GM12878 (cell line): ENCODE results near the gene NDE1. TPM values are rescaled to one million over a fixed set of nuclear protein-coding genes. Genes with fewer than 3 reads are reported as not detected.

Experiments used
- ATAC-seq: fragments of 200-7000 bp; cut with Tn5 transposase; 3 replicates; pipeline ENCODE4 v1.9.1; 2020; ENCODE audit warnings: mild to moderate bottlenecking, moderate library complexity
- BruUV-seq: library from RNA; stranded (reverse); fragments of 400-500 nt; replicated peaks from 2 replicates; lab custom pipeline; 2021; lab: Mats Ljungman, UMichigan
- CTCF ChIA-PET: fragments of 300-600 bp; sonication (Branson Sonifier 250); formaldehyde crosslinking; extraction: SDS; loops from one replicate; lab custom pipeline; 2021; ENCODE audit warnings: inconsistent platforms; lab: Yijun Ruan, JAX
- POLR2A ChIA-PET: fragments of 350-600 bp; formaldehyde crosslinking; extraction: SDS; loops from one replicate; lab custom pipeline; 2021; ENCODE audit warnings: inconsistent platforms; lab: Charles Lee
- RAD21 ChIA-PET: fragments of 300-600 bp; sonication (Branson Sonifier 250); formaldehyde crosslinking; loops from one replicate; lab custom pipeline; 2023; ENCODE audit warnings: antibody characterized with exemption; ENCODE audit not compliant: unreplicated experiment; lab: Charles Lee
- SMC1A ChIA-PET: fragments of 300-600 bp; sonication (Branson Sonifier 250); formaldehyde crosslinking; loops from one replicate; lab custom pipeline; 2023; ENCODE audit not compliant: unreplicated experiment, uncharacterized antibody; lab: Charles Lee
- DNase-seq: peaks from one replicate; pipeline ENCODE4 v3.0.0-alpha.2; 2011; ENCODE audit warnings: low read depth, low spot score
- FAIRE-seq: peaks from 3 replicates; lab custom pipeline; 2011; peaks lifted over from hg19 to GRCh38; lab: Jason Lieb, UNC
- H2AFZ ChIP-seq: 2 replicates; pipeline ENCODE4 v1.6.0; 2011; ENCODE audit warnings: low read depth, low read length, control low read depth; ENCODE audit not compliant: control insufficient read depth
- H3K27ac ChIP-seq: 2 replicates; pipeline ENCODE4 v1.5.1; 2011; ENCODE audit warnings: control low read depth; ENCODE audit not compliant: control insufficient read depth, insufficient read depth
- H3K27me3 ChIP-seq, 2 experiments: replicated peaks in 1 of 2; 2 replicates each; pipeline versions ENCODE4 v1.6.0 to v1.6.1; 2011; ENCODE audit warnings: low read length in 1 of 2; ENCODE audit not compliant: control insufficient read depth in 2 of 2, insufficient read depth in 2 of 2
- H3K36me3 ChIP-seq, 2 experiments: 2 replicates each; pipeline ENCODE4 v1.5.1; 2011; ENCODE audit warnings: low read length in 1 of 2; ENCODE audit not compliant: control insufficient read depth in 2 of 2, insufficient read depth in 2 of 2
- H3K4me1 ChIP-seq: 2 replicates; pipeline ENCODE4 v1.6.1; 2011; ENCODE audit warnings: mild to moderate bottlenecking, low read length, moderate library complexity, mixed read lengths; ENCODE audit not compliant: control insufficient read depth, insufficient read depth
- H3K4me2 ChIP-seq: 2 replicates; pipeline ENCODE4 v1.6.0; 2011; ENCODE audit warnings: control low read depth; ENCODE audit not compliant: control insufficient read depth, insufficient read depth
- H3K4me3 ChIP-seq: fragments of 200-600 bp; sonication (generic); 2 replicates; pipeline ENCODE4 v1.5.1; 2016
- H3K79me2 ChIP-seq: 2 replicates; pipeline ENCODE4 v1.6.0; 2011; ENCODE audit warnings: low read length; ENCODE audit not compliant: control insufficient read depth, insufficient read depth
- H3K9ac ChIP-seq: 2 replicates; pipeline ENCODE4 v1.8.0; 2011; ENCODE audit warnings: low read length, control low read depth, mixed read lengths; ENCODE audit not compliant: control insufficient read depth, insufficient read depth
- H3K9me3 ChIP-seq: replicated peaks from 3 replicates; pipeline ENCODE4 v1.5.1; 2011; ENCODE audit warnings: mild to moderate bottlenecking, low read length; ENCODE audit not compliant: control insufficient read depth, insufficient read depth
- H4K20me1 ChIP-seq: 2 replicates; pipeline ENCODE4 v1.6.0; 2011; ENCODE audit not compliant: control insufficient read depth, insufficient read depth
- CBX5 ChIP-seq: sonication (generic); IDR thresholded peaks from 2 replicates; pipeline ENCODE4 v1.6.1; 2016; ENCODE audit warnings: low read depth, moderate library complexity, mild to moderate bottlenecking, inconsistent platforms
- CREM ChIP-seq: IDR thresholded peaks from 2 replicates; pipeline ENCODE4 v1.6.1; 2014; ENCODE audit warnings: antibody characterized with exemption, low read depth
- FOXM1 ChIP-seq: IDR thresholded peaks from 2 replicates; pipeline ENCODE4 v1.6.1; 2012; ENCODE audit warnings: low read depth, mild to moderate bottlenecking, inconsistent platforms, low read length, moderate library complexity
- MEF2A ChIP-seq: IDR thresholded peaks from 2 replicates; pipeline ENCODE4 v1.6.1; 2011; ENCODE audit warnings: low read depth, mild to moderate bottlenecking, low read length, moderate library complexity; ENCODE audit not compliant: insufficient read depth
- NR2C1 ChIP-seq: fragments of 450-650 bp; IDR thresholded peaks from 2 replicates; pipeline ENCODE4 v1.6.1; 2017; ENCODE audit warnings: antibody characterized with exemption, mild to moderate bottlenecking, moderate library complexity
- NRF1 ChIP-seq: conservative IDR thresholded peaks from 2 replicates; pipeline ENCODE4 v1.6.1; 2011; ENCODE audit warnings: mild to moderate bottlenecking, low read depth, low read length, improper control_type of control experiment
- RUNX3 ChIP-seq: IDR thresholded peaks from 2 replicates; pipeline ENCODE4 v1.6.1; 2012; ENCODE audit warnings: low read length, inconsistent platforms
- SIX5 ChIP-seq: IDR thresholded peaks from 2 replicates; pipeline ENCODE4 v1.6.1; 2011; ENCODE audit warnings: mild to moderate bottlenecking, low read depth, low read length, moderate library complexity; ENCODE audit not compliant: severe bottlenecking
- TCF3 ChIP-seq: IDR thresholded peaks from 2 replicates; pipeline ENCODE4 v1.6.1; 2012; ENCODE audit warnings: low read depth, mild to moderate bottlenecking, low read length, borderline replicate concordance; ENCODE audit not compliant: insufficient read depth
- whole genome bisulfite sequencing: methylation state at CpG from one replicate; pipeline ENCODE4 v1.1.6; 2016; ENCODE audit warnings: low lambda C conversion rate; ENCODE audit not compliant: insufficient replicate concordance, insufficient coverage; ENCODE audit errors: missing lambda C conversion rate; 5-methylcytosine and 5-hydroxymethylcytosine counted together
- in situ Hi-C: fragments of 300-500 bp; cut with MboI; formaldehyde crosslinking; loops from 9 replicates; pipeline ENCODE4 v1.14.3; 2018; ENCODE audit warnings: mixed read lengths
- intact Hi-C: fragments of 100-400 bp; cut with micrococcal nuclease; formaldehyde crosslinking; loops from one replicate; pipeline ENCODE4 v1.14.2; 2022; ENCODE audit not compliant: unreplicated experiment
- polyA plus RNA-seq, 11 experiments: library from polyadenylated mRNA; depleted of rRNA in 4 of 11; unstranded in 6 of 11; stranded (reverse) in 5 of 11; fragments of >200 nt; fragmentation: Nextera tagmentation in 4 of 11; fragmentation: Illumina TruSeq in 1 of 11; extraction: Ambion mirVana in 4 of 11; extraction: Trizol in 1 of 11; gene quantifications; 1 replicate in 1 of 11; 2 replicates in 10 of 11; pipeline versions ENCODE4 v1.2.1 to v1.2.3, GENCODE V29; 2011 to 2016; ENCODE audit warnings: inconsistent platforms in 2 of 11, missing spikeins in 2 of 11, low read depth in 1 of 11
- total RNA-seq, 4 experiments: library from RNA; depleted of rRNA in 3 of 4; stranded (reverse); fragments of >200 nt in 3 of 4; fragmentation: Illumina TruSeq in 1 of 4; extraction: Trizol in 1 of 4; gene quantifications; 2 replicates each; pipeline versions ENCODE4 v1.2.1 to v1.2.3, GENCODE V29; 2013 to 2021
- TF ChIP-seq, protein P1 (sequence below): fragments of 450-650 bp; formaldehyde crosslinking; IDR thresholded peaks from 2 replicates; pipeline ENCODE4 v1.4.0; 2022; ENCODE audit warnings: mild to moderate bottlenecking, moderate library complexity

The NDE1 gene
- total and polyA plus RNA-seq, 10 of the 15 experiments (the other 5 are each of a cell fraction or from before 2014, with no cell fraction given) = 5.7 to 148 (median 87.8) TPM

DNA sequence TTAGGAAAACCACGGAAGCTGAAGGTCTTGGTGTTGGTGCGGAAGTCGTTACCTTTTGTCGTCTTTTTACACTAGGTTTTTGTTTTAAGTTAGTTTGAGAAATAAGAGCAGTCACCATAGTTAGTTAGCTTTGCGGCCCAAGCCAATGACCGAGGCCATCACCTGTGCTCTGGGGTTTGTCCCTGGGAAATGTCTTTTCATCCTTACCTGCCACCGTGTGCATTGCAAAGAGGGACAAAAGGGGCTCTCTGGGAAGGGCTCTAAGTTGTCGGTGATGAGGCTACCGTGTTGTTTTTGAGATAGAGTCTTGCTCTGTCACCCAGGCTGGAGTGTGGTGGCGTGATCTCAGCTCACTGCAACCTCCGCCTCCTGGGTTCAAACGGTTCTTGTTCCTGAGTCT lies 49.8 kb downstream of the NDE1 start (continued):
- TF ChIP-seq FOXM1 (no peak), RUNX3 (no peak), SIX5 (no peak), NR2C1 (no peak), CBX5 (no peak), TCF3 (no peak)
- TF ChIP-seq, protein P1, sequence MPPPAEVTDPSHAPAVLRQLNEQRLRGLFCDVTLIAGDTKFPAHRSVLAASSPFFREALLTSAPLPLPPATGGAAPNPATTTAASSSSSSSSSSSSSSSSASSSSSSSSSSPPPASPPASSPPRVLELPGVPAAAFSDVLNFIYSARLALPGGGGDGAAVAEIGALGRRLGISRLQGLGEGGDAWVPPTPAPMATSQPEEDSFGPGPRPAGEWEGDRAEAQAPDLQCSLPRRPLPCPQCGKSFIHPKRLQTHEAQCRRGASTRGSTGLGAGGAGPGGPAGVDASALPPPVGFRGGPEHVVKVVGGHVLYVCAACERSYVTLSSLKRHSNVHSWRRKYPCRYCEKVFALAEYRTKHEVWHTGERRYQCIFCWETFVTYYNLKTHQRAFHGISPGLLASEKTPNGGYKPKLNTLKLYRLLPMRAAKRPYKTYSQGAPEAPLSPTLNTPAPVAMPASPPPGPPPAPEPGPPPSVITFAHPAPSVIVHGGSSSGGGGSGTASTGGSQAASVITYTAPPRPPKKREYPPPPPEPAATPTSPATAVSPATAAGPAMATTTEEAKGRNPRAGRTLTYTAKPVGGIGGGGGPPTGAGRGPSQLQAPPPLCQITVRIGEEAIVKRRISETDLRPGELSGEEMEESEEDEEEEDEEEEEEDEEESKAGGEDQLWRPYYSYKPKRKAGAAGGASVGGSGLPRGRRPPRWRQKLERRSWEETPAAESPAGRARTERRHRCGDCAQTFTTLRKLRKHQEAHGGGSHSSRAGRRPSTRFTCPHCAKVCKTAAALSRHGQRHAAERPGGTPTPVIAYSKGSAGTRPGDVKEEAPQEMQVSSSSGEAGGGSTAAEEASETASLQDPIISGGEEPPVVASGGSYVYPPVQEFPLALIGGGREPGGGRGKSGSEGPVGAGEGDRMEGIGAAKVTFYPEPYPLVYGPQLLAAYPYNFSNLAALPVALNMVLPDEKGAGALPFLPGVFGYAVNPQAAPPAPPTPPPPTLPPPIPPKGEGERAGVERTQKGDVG (CRISPR knock-in tag) = no peak

GRCh38 chr16:15701367-15701766 lies 51.3 kb downstream of the NDE1 start:
- Histone ChIP-seq H2AFZ (no peak overlapping the region), H3K4me1 (no peaks in the 10 kb centered on the region), H3K27me3 (no peaks in the 10 kb centered on the region), H4K20me1 (no peaks in the 10 kb centered on the region), H3K4me3 (no peak overlapping the region), H3K4me2 (no peak overlapping the region), H3K9me3 (no peaks in the 10 kb centered on the region), H3K9ac (no peak overlapping the region), H3K36me3 (peaks cover 27 to 40% of the 10 kb centered on the region in 2 experiments), H3K27ac (no peak overlapping the region), H3K79me2 (no peaks in the 10 kb centered on the region)
- RAD21 ChIA-PET = no interaction called here
- no peak for ATAC-seq
- SMC1A ChIA-PET = no interaction called here
- intact Hi-C loops (loop anchor here (10.0 kb wide), 1 partner anchor 277 kb away; no protein-coding TSS in a partner anchor), in situ Hi-C loops (no loop called here)
- 80% methylated on average over 6 of the region's 6 CpGs for WGBS
- BruUV-seq = no TSS peak
- TF ChIP-seq NRF1 = no peak
- no peak for TF ChIP-seq CREM
- no peak for TF ChIP-seq MEF2A
- TF ChIP-seq, protein P1 (CRISPR knock-in tag) = no peak
- CTCF ChIA-PET = interaction anchor here (0.6 kb wide), 1 partner anchor 232 kb away, joined by 3 read pairs; no protein-coding TSS in a partner anchor
- no peak for DNase-seq
- no peak for FAIRE-seq
- POLR2A ChIA-PET = no interaction called here
